Common myeloid progenitor, CD34-positive (primary cell): ENCODE results near the gene PRDX3.
"Not testable (repeated sequence)": the region's sequence is repeated elsewhere in the genome, so short reads cannot be mapped to it uniquely, and the experiment has no call there.

Experiments used
- CTCF ChIA-PET: fragments of 350-600 bp; sonication (Branson Sonifier 250); formaldehyde crosslinking; loops from one replicate; lab custom pipeline; 2021; ENCODE audit warnings: antibody characterized with exemption; lab: Charles Lee
- POLR2A ChIA-PET: fragments of 350-600 bp; sonication (Branson Sonifier 250); formaldehyde crosslinking; loops from one replicate; lab custom pipeline; 2021; ENCODE audit warnings: antibody characterized with exemption; lab: Charles Lee
- DNase-seq, 3 donors: peaks; one replicate each; pipeline versions ENCODE4 v3.0.0 to v3.0.0-alpha.2; 2013
- H3K27ac ChIP-seq, 2 experiments: 1 replicate in 1 of 2; 2 replicates in 1 of 2; pipeline ENCODE4 v1.7.0; 2013; ENCODE audit warnings: inconsistent platforms in 2 of 2, low read length in 2 of 2, mild to moderate bottlenecking in 2 of 2, low read depth in 1 of 2, moderate library complexity in 1 of 2; ENCODE audit not compliant: severe bottlenecking in 2 of 2, insufficient read depth in 1 of 2, poor library complexity in 1 of 2
- H3K27me3 ChIP-seq, 5 experiments: replicated peaks in 2 of 5; 1 replicate in 3 of 5; 2 replicates in 2 of 5; pipeline versions ENCODE4 v1.6.1 to v1.7.0; 2013; ENCODE audit warnings: low read length in 4 of 5, mild to moderate bottlenecking in 2 of 5, moderate library complexity in 2 of 5, inconsistent platforms in 1 of 5; ENCODE audit not compliant: insufficient read depth in 5 of 5, control insufficient read depth in 4 of 5
- H3K36me3 ChIP-seq, 4 experiments: 1 replicate in 2 of 4; 2 replicates in 2 of 4; pipeline versions ENCODE4 v1.6.1 to v1.7.0; 2013; ENCODE audit warnings: low read length in 3 of 4, control low read depth in 1 of 4, mild to moderate bottlenecking in 1 of 4; ENCODE audit not compliant: control insufficient read depth in 4 of 4, insufficient read depth in 4 of 4
- H3K4me1 ChIP-seq, 4 experiments: 1 replicate in 3 of 4; 2 replicates in 1 of 4; pipeline versions ENCODE4 v1.6.1 to v1.7.1; 2013; ENCODE audit warnings: low read length in 3 of 4, mild to moderate bottlenecking in 3 of 4, control low read depth in 1 of 4, inconsistent platforms in 1 of 4, moderate library complexity in 1 of 4; ENCODE audit not compliant: control insufficient read depth in 4 of 4, insufficient read depth in 4 of 4; ENCODE audit errors: control extremely low read depth in 1 of 4
- H3K4me3 ChIP-seq, 7 experiments: 1 replicate in 4 of 7; 2 replicates in 3 of 7; pipeline versions ENCODE4 v1.5.1 to v1.7.0; 2013; ENCODE audit warnings: mild to moderate bottlenecking in 7 of 7, low read length in 6 of 7, moderate library complexity in 6 of 7, inconsistent platforms in 2 of 7, low read depth in 2 of 7, control low read depth in 1 of 7; ENCODE audit not compliant: insufficient read depth in 4 of 7, control insufficient read depth in 1 of 7; ENCODE audit errors: extremely low read depth in 1 of 7
- H3K9me3 ChIP-seq, 5 experiments: 1 replicate in 4 of 5; 2 replicates in 1 of 5; pipeline versions ENCODE4 v1.6.1 to v1.7.1; 2013; ENCODE audit warnings: low read length in 4 of 5, mild to moderate bottlenecking in 2 of 5, inconsistent platforms in 1 of 5, low read depth in 1 of 5, moderate library complexity in 1 of 5; ENCODE audit not compliant: control insufficient read depth in 4 of 5, insufficient read depth in 2 of 5; ENCODE audit errors: control extremely low read depth in 1 of 5
- WGBS: methylation state at CpG from one replicate; pipeline ENCODE4 v1.1.5; 2013; ENCODE audit not compliant: insufficient coverage; 5-methylcytosine and 5-hydroxymethylcytosine counted together

PRDX3 gene

DNA sequence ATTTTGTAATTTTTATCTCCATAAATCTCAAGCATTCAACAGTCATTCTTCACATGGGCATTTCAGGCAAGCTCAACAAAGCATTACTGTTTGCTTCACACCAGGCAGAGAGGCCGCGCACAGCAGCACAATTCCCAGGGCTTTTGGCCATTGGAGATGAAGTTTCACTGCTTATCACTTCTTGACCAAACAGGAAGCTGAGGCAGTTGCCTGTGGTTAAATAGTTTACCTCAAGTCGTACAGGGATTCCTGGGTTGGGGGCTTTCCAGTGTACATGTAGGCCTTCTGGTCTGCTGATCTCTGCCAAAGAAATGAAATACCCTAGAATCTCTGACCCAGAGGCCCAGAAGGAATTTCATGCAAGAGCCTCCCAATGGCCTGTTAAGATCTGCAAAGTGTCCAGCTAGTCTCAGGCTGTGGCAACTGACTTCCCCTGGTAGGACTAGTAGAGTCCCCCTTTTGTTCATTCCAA lies 11.2 kb upstream of the PRDX3 start:
- H3K9me3 ChIP-seq: no peaks in the 10 kb centered on the region
- DNase-seq: peak; percentile 75 to 95 (median 94)
- peak overlapping the region in 2 of 7 experiments; percentile 28 to 29 for H3K4me3 ChIP-seq
- ChIA-PET CTCF (interaction anchor here (0.8 to 4.8 kb wide), 14 partner anchors 9 to 278 kb away, joined by 3 to 38 read pairs (median 3); partner anchors contain the start of gene GRK5), POLR2A (interaction anchor here (0.5 to 0.6 kb wide), 2 partner anchors 9 to 723 kb away, joined by 3 read pairs; no protein-coding TSS in a partner anchor)
- peaks cover 5 to 33% (median 29%) of the 10 kb centered on the region in 4 experiments for H3K4me1 ChIP-seq
- no peaks in the 10 kb centered on the region for H3K36me3 ChIP-seq
- H3K27ac ChIP-seq: no peak overlapping the region
- WGBS: 3% methylated on average over 3 of the region's 3 CpGs
- no peaks in the 10 kb centered on the region for H3K27me3 ChIP-seq

DNA sequence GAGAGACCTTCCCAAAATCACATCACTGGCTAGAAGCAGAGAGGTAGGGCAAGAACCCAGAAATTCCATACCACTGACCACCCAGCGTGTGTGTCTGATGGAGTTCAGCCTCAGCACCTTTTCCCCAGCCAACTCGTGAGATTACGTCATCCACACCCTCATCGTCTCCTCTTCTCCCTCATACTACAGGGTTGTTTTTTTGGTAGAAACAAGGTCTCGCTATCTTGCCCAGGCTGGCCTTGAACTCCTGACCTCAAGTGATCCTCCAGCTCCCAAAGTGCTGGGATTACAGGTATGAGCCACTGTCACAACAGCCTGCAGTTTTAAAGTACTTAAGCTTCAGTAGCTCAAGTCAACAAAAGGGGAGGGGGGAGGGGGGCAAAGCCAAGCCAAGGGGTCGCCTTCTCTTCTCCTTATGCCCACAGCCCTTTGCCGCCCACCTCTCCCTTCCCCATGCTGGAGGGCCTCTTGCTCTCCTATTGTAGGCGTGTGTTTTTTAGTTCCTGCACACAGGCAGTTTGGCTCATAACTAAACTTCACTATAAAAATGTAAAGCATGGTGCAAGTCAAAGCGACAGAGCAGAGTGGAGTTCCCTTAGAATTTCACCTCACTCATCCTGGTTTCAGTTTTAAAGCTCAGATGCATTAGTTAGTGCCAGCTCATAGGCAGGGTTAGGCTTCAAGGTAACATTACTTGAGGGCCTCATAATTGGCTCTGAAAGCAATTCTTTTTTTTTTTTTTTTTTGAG lies 5.2 kb upstream of the PRDX3 start:
- H3K27me3 ChIP-seq: no peaks in the 10 kb centered on the region
- no peak for DNase-seq
- ChIA-PET CTCF (interaction anchor here (0.6 to 1.0 kb wide), 3 partner anchors 16 to 236 kb away, joined by 3 to 4 read pairs (median 3); no protein-coding TSS in a partner anchor), POLR2A (no interaction called here)
- H3K4me1 ChIP-seq: peaks cover 0 to 8% (median 5%) of the 10 kb centered on the region in 4 experiments
- no peak overlapping the region for H3K27ac ChIP-seq
- no peaks in the 10 kb centered on the region for H3K36me3 ChIP-seq
- no peaks in the 10 kb centered on the region for H3K9me3 ChIP-seq
- WGBS: 100% methylated on average over 2 of the region's 9 CpGs
- H3K4me3 ChIP-seq: no peak overlapping the region

DNA sequence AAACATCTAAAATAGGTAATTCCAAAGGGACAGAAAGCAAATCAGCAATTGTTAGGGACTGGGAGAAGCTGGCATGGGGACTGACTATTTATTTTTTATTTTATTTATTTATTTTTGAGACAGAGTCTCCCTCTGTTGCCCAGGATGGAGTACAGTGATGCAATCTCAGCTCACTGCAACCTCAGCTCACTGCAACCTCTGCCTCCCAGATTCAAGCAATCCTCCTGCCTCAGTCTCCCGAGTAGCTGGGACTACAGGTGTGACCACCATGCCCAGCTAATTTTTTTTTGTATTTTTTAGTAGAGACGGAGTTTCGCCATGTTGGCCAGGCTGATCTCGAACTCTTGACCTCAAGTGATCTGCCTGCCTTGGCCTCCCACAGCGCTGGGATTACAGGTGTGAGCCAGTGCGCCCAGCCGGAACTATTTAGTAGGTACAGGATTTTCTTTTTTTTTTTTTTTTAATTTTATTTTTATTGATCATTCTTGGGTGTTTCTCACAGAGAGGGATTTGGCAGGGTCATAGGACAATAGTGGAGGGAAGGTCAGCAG lies 2.3 kb upstream of the PRDX3 start:
- ChIA-PET POLR2A (interaction anchor here (0.7 kb wide), 1 partner anchor 9 kb away, joined by 3 read pairs; no protein-coding TSS in a partner anchor), CTCF (interaction anchor here (0.6 to 2.7 kb wide), 6 partner anchors 8 to 221 kb away, joined by 3 to 14 read pairs (median 4); no protein-coding TSS in a partner anchor)
- H3K9me3 ChIP-seq, H3K4me3 ChIP-seq, DNase-seq, H3K27me3 ChIP-seq, H3K27ac ChIP-seq: not testable (repeated sequence)
- WGBS: 96% methylated on average over 3 of the region's 7 CpGs
- H3K36me3 ChIP-seq: peaks cover 2 to 12% (median 8%) of the 10 kb centered on the region in 4 experiments
- peaks cover 5 to 24% (median 18%) of the 10 kb centered on the region in 4 experiments for H3K4me1 ChIP-seq

DNA sequence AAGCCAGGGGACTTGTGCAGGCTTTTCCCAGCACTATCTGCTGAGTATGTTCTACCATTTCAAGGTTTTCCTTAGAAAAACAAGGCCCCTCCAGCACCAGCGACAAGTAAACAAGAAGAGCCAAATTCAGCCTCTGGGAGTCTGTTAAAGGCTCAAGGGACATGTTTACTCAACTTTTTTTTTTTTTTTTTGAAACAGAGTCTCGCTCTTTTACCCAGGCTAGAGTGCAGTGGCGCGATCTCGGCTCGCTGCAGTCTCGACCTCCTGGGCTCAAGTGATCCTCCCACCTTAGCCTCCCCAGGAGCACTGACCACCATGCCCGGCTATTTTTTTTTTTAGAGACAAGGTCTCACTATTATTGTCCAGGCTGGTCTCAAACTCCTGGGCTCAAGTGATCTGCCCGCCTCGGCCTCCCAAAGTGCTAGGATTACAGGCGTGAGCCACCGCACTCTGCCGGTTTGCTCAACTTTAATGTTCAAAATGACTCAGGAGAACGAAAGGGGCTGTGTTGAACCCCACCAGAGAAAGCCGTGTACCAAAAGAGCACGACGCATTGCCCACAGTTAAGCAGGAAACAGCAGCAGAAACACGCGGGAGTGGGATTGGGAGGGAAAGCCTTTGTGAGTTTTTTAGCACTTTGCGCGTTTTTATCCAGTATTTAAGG lies 772 bp downstream of the PRDX3 start:
- DNase-seq: peak in 2 of 3 donors; percentile 52 to 65
- Histone ChIP-seq H3K36me3 (peaks cover 6 to 33% (median 24%) of the 10 kb centered on the region in 4 experiments), H3K27me3 (no peaks in the 10 kb centered on the region), H3K27ac (peak overlapping the region in 1 of 2 experiments; percentile 89), H3K4me3 (peak overlapping the region; percentile 61 to 98 (median 86)), H3K4me1 (peaks cover 5 to 24% (median 18%) of the 10 kb centered on the region in 4 experiments), H3K9me3 (no peaks in the 10 kb centered on the region)
- 15% methylated on average over 17 of the region's 21 CpGs for WGBS
- ChIA-PET CTCF (interaction anchor here (1.8 to 2.6 kb wide), 3 partner anchors 10 to 20 kb away, joined by 5 to 7 read pairs (median 6); no protein-coding TSS in a partner anchor), POLR2A (no interaction called here)

DNA sequence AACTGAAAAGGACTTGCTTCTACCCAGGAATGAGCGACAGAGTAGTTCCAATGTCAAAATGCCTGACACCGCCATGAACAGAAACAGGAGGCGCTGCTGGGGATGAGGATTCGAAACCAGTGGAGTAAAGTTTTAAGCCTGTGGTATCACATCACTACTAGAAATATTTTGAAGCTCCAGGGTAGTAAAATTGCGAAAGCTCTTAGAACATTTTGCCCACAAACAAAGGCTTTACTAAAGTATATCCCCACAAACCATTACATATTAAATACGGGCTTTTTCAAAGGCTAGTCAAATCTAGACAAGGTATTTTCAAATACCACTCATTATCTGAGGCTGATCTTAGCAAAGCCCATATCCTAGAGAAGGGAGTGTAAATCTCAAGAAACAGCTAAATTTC lies 2.4 kb downstream of the PRDX3 start:
- H3K27me3 ChIP-seq: no peaks in the 10 kb centered on the region
- DNase-seq: no peak
- H3K4me3 ChIP-seq: no peak overlapping the region
- peaks cover 5 to 24% (median 18%) of the 10 kb centered on the region in 4 experiments for H3K4me1 ChIP-seq
- peaks cover 11 to 48% (median 38%) of the 10 kb centered on the region in 4 experiments for H3K36me3 ChIP-seq
- no peaks in the 10 kb centered on the region for H3K9me3 ChIP-seq
- WGBS: 97% methylated on average over 6 of the region's 6 CpGs
- POLR2A ChIA-PET: no interaction called here
- no peak overlapping the region for H3K27ac ChIP-seq
- CTCF ChIA-PET: interaction anchor here (1.0 to 2.6 kb wide), 5 partner anchors 8 to 36 kb away, joined by 4 to 7 read pairs (median 6); no protein-coding TSS in a partner anchor

DNA sequence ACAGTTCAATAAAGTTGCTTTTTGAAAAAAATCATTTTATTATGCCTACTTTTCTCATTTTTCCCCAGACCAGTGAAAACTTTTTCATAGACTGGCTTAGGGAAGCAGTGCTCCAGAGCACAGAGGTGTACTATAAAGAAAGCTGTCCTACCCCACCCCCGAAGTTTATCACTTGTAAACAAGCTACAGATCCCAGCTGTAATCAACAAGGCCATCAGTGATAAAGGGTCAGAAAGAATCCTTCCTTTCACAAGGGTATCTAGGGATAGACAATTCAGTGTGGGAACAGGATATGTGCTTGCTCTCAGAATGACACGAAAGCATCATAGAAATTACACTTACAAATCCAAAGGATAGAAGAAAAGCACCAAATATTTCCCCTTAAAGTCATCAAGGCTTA lies 4.5 kb downstream of the PRDX3 start:
- no peaks in the 10 kb centered on the region for H3K9me3 ChIP-seq
- POLR2A ChIA-PET: no interaction called here
- no CpG with 5 or more reads among the region's 2 CpGs for WGBS
- no peaks in the 10 kb centered on the region for H3K27me3 ChIP-seq
- H3K4me3 ChIP-seq: no peak overlapping the region
- H3K4me1 ChIP-seq: peaks cover 4 to 22% (median 17%) of the 10 kb centered on the region in 4 experiments
- peaks cover 16 to 62% (median 54%) of the 10 kb centered on the region in 4 experiments for H3K36me3 ChIP-seq
- H3K27ac ChIP-seq: no peak overlapping the region
- CTCF ChIA-PET: interaction anchor here (1.1 to 1.6 kb wide), 2 partner anchors 13 to 18 kb away, joined by 3 to 5 read pairs; no protein-coding TSS in a partner anchor
- DNase-seq: no peak
